T follicular helper cell (primary cell): Measurements from ENCODE around the gene ZNF484.
"Not testable (repeated sequence)": the region's sequence is repeated elsewhere in the genome, so short reads cannot be mapped to it uniquely, and the experiment has no call there.

Experiments used
- DNase-seq: peaks from one replicate; pipeline ENCODE4 v3.0.0-alpha.2; 2020; ENCODE audit warnings: low read depth
- total RNA-seq, 2 experiments: gene quantifications; one replicate each; lab custom pipeline; 2026; lab: John Stamatoyannopoulos, UW

Gene ZNF484
- total RNA-seq = 29.5 to 47.2 reads per million in 2 experiments

DNA sequence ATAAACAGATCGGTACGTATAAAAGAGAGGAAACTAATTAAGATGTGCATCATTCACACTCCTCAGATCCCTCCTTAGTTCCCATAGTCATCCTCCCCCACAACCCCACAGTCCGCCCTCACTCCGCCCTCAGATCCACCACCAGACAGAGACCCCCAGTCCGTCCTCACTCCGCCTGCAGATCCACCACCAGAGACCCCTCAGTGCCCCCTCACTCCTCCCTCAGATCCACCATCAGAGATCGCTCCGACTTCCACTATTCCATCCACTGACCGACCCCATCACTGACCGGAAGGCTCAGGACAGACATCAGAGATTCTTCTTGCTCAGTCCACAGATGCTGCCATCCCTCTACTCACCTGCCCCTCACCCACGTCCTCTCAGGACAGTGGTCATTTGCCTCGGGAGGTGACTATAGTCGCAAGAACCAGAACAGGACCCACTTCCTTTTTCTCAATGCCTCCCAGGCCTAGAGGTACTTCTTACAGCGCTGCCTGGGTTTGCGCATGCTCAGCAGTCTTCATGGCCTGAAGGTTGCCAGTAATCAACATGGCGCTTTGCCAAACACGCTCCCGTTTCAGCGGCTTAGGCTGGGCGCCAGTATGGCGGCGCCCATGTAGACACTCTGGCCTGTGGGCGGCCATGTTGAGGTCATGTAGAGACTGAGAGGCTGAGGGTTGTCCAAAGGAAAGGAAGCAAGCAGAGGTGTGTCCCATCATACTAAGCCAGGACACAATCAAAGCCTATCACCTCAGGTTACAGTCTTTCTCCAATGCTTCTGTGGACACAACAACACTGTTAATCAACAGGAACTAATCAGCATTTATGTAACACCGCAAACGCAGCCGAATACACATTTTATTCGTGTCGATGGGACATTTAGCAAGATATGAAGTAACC, at the start of gene ZNF484:
TSS of gene ZNF484 (minus strand) at position 508 of the 900 bp plus-strand sequence. CDS start 3,009 bp downstream, outside the sequence.
- peak; percentile 96 for DNase-seq

DNA sequence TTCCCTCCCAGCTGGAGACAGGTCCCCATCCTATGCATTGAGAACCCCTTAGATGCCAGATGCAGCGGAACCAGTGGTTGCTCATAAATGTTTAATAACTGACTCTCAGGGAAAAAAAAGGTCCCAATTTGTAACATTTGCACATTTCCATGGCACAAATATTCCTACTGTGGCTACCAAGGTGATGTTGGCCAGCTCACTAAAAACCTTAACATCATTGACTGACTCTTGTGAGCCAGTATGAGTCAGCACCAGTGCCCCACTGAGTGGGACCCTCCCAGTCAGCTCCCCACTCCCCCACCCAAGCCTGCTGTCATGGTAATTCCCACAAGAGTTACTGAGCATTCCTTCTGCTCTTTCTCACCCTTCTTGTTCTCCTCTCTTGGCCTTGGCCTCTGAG, 42.6 kb upstream of the ZNF484 start:
- no peak for DNase-seq

DNA sequence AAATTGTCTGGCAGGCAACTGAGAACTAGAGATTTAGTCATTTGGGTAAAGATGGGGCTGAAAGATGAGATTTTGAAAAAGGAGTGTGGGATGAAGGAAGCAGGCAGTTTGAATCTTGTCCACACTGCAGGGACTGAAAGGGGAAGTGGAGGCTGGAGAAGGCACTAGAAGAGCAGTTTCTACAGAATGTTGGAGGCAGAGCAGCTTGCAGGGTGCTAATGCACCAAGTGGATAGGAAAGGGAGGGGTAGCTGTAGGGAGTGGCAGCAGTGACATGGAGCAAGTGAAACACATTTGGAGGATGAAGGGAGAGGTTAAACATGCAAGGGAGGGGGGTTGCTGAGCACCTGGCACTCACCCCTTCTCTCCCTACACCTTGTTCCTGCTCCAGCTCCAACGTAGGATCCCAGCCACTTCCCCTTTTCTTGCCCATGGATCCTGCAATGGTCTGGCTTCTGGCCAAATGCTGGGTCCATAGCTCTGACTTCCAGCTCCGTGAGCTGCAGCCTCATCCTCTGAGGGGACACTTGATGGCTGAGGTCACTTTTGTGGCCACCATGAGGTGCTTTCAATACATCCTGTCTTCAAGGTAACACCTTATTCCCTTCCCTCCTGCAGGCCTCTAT, 39.5 kb upstream of the ZNF484 start:
- DNase-seq = no peak

DNA sequence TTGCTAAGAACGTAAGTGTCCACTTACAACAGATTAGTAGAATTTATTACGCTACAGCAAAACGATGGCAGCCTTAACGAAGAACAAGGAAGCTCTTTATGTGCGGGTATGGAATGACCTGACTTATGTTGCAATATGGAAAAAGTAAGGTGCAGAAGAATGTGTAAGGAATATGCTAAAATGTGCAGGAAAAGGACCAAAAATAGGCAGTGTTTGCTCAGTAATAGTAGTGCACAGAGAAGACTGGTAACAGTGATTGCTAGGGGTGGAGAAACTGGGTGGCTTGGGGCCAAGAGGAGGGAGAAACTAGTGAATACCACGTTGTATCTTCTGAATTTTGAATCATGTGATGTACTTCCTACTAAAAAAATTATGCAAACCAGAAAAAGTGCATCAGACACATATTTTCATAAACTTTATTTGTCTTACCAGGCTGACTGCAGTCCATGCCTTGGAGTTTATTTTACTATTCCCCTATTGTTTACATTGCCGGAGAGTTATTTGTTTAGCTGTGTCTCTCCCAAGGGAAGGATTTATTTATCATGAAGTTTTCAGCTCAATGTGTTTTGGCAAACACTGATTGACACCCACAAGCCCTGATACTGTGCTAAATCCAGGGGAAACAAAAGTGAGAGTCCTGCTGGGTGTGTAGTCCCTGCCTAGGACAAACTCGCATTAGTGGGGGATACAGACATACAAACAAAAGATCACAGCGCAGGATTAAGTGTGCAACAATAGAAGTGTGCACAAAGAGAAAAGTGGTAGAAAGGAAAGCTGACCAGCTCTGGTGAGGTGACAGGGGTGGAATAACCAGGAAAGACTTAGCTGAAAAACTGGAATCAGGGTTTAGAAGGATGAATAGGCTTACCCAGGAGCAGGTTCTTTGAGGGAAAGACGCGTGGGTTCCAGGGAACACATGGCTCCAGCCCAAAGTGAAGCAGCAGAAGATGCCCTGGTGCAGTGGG, 34.0 kb upstream of the ZNF484 start:
- DNase-seq = no peak

DNA sequence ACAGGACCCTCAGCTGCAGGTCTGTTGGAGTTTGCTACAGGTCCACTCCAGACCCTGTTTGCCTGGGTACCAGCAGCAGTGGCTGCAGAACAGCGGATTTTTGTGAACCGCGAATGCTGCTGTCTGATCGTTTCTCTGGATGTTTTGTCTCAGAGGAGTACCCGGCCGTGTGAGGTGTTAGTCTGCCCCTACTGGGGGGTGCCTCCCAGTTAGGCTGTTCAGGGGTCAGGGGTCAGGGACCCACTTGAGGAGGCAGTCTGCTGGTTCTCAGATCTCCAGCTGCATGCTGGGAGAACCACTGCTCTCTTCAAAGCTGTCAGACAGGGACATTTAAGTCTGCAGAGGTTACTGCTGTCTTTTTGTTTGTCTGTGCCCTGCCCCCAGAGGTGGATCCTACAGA, 27.3 kb upstream of the ZNF484 start:
- DNase-seq = not testable (repeated sequence)

DNA sequence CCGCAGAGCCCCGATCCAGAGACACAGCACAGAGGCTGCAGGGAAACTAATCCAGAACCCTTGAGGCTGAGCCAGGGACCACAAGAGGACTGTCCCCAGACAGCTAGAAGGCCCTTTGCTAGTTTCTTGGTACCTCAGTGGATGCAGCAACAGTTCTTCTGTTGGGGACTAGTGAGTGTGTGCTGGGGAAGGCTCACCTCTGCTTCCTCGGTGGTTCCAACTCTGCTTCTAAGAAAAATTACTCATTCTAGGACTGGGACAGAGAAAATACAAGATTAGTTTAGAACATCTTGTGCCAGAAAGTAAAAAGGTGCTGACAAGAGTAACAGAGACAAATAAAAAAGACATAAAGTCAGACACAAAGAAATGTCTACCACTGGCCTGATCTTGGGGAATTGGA, 19.5 kb upstream of the ZNF484 start:
- no peak for DNase-seq

DNA sequence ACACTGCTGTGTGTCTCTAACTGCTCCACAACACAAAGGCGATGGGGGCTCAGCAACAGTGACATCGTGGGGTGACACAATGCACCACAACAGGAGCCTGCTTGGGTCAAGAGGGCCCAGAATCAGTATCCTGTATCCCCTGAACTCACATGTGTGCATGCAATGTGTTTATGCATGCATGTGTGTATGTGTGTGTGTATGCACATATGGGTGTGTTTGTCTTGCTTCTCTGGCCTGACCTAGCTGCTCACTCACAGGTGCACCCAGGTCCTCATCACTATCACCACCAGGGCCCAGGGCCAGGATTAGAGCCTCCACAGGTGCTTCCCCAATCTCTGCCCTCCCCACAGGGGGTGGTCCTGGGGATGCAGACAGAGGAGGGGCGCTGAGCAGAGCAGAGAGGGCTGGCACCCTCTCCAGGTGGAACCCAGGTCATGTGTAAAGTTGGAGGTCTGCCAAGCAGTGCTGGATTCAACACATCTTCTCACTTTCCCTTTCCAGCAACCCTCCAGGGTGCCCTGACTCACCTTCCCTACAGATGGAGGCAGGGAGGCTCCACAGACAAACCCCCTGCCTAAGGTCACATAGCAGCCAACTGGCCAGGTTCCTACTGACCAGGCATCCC, 18.1 kb upstream of the ZNF484 start:
- no peak for DNase-seq

DNA sequence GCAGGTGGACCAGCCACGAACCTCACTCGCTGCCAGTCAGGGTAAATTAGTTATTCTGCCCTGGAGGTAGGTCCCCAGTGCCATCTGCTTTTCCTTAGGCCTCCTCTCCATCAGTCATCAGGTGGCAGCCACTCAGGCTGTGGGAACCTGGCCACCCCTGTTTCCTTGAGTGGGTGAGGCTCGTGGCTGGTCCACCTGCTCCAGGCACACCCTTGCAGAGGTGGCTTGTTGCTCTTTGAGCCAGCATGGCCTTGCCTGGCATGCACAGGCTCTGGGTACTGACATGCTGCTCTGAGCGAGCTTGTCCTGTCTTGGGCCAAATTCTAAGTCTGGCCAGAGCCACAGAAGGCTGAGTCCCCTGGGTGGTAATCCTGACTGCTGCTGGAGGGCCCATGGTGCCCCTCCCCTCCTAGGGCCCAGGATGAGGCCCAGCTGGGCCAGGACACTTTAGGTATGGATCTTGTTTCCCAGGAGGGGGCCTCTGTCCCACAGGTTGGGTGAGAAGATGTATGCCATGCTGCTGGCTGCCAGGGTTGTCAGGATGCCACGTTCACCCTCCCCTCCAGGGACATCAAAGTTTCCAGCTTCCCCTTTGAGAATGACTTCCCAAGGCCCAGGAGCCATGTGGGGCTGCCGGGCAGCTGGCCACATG, 17.0 kb upstream of the ZNF484 start:
- DNase-seq = no peak

DNA sequence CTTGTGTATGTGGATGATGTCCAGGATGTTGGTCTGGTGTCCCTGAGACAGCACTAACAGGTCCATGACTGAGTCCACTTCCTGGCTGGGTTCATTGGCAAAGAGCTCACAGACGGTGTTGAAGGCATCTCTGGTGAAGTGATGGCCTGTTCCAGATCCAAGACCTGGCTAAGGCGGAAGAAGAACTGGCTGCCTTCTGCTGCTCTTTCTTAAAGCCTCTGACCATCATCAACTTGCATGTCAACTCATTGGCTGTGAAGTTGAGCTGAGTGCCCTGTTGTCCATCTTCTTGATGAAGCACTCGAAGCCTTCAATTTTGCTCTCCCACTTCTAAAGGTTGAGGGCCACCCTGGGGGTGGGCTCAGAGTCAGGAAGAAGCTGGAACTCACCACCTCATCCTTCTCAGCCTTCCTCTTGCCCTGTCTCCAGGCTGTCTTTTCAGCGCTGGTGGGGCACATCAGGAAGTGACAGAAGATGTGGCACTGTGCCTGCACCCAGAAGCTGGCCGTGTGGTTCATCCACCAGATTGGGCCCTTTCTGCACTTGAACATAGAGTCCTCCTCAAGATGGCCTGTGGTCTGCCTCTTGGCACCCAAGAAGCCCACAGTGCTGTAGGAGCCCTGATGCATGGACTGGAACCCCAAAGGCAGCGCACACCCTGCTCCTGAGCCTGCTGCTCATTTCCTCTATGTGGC, 16.2 kb upstream of the ZNF484 start:
- DNase-seq = not testable (repeated sequence)

DNA sequence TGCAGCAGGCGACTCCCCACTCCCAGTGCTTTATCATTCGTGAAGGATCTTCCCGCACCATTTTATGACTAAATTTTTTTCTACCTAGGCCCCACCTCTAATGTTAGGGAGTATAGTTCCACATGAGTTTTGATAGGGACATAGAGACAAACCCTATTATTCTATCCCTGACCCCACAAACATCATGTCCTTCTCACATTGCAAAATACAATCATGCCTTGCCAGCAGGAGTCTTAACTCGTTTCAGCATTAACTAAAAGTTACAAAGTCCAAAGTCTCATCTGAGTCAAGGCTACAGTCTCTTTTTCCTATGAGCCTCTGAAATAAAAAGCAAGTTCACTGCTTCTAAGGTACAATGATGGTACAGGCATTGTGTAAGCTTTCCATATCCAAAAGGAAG, 14.4 kb upstream of the ZNF484 start:
- DNase-seq = not testable (repeated sequence)

DNA sequence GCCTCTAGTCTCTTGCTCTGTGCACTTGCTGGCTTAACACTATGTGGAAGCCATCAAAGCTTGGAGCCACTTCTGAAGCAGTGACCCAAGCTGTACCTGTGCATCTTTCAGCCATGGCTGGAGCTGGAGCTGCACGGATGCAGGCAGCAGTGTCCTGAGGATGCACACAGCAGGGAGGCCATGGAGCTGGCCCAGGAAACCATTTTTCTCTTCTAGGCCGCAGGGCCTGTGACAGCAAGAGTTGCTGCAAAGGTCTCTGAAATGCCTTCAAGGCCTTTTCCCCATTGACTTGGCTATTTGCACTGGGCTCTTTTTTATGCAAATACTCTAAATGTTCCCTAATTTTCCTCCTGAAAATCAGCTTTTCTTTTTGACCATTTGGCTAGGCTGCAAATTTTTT, 12.9 kb upstream of the ZNF484 start:
- DNase-seq = no peak

DNA sequence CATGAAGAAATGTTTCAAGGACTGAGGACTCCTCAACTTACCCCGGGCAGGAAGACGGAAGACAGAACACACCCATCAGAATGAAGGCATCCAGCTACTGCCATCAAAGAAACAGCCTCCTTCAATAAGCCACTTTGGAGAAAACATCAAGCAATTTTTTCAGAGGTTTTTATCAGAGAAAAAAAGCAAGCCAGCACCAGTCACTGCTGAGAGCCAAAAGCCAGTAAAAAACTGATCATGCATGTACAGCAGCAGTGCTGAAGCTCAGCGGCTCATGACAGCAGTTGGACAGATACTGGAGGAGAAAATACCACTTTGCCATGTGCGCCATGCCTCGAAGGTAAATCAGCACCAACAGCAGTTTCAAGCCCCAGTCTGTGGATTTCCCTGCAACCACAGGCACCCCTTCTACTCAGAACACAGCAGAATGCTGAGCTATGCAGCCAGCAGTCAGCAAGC, 10.1 kb upstream of the ZNF484 start:
- DNase-seq = no peak

DNA sequence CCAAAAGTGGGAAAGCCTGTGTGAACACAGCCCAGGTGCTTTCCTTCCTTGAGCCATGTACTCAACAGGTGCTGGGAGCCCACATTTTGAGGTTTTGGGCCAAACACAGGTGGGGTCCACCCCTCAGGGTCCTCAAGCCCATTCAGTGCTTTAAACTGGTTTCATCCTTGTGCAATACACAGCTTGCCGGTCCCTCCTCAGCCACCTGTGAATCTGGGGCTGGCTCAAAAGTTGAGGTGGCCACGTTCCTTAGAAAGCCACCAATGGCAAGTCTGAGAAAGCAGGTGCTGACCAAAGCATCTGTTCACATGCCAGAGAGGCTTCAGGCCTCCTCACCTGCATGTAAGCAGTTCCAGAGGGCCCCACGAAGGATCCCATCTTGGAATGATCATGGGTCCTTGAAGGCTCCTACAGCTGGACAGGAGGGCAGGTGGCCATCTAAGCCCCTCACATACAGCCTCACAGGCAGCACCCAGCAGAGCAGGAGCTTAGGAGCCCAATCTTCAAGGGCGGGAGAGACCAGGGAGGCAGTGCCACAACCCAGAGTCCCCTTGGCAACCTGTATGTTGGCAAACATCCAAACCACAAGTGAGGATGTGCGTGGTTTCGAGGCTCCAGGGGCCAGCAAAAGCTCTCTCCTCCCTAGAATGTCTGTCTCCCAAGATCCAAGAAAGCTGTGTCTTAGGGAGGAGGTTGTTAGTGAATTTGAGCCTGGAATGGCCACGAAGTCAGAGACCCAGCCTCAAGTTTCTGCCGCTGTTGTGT, 9.2 kb upstream of the ZNF484 start:
- peak; percentile 35 for DNase-seq

DNA sequence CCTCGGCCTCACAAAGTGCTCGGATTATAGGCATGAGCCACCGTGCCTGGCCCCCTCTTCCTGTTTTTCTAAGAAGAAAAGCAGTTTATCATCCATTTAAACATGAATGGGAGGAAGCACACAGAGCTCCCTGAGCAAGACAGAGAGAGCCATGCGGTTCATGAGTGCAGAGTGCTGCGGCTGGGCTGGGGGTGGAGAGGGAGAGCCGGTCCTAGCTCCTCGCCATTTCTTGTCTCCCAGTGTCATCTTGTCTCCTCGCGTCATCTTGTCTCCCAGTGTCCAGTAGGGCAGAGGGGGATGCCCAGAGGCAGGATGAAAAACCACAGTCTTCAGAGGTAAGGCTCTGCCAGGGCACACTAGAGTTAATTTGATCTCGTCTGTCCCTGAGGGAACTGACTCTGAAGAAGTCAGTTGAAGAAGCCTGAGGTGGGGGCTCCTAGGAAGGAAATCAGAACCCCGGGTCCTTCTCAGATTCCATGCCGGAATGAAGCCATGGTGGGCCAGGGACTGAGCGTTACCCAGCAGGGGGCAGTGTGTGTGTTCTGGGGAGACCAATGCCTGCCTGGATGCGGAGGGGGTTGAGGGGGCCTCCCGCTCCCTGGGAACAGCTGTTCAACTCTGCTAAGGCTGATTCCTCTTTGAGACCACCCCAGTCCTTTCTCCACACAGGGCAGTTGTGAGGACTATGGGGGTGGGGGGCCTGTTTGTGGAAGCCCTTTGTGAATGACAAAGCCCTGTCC, 6.0 kb upstream of the ZNF484 start:
- not testable (repeated sequence) for DNase-seq

DNA sequence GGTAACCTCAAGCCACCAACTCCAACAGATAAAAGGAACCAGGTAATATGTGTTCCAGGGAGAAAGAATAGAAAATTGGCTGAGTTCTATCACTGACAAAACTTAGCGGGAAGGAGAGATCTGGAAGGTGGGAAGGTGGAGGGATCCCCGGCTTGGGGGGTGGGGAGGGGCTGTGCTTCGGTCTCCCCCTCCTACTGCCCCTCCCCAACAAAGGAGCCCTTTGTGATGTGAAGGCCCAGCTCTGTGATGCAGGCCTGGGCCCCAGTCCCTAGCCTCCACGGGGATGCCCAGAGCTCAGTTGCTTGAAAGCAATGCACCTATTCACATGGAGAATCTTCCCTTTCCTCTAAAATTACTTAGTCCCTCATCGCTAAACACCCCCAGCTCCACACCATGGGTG, 4.4 kb upstream of the ZNF484 start:
- DNase-seq = no peak

DNA sequence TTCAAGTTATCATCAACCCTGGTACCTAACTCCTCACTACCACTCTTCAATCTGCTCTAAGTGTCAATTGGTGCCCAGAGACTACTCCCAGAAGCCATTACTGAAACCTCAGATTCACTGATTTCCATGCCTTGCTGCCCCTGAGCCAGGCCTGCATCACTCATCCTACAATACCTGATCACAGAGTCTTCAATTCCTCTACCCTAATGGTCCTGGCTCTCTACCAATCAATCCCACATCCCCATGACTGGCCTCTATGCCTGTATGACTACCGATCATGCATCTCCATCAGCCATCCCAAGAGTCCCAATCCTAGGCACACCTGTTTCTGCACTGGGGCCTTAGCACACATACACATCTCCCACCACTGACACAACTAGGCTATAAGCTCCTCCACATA, 2.5 kb downstream of the ZNF484 start:
- DNase-seq = no peak

DNA sequence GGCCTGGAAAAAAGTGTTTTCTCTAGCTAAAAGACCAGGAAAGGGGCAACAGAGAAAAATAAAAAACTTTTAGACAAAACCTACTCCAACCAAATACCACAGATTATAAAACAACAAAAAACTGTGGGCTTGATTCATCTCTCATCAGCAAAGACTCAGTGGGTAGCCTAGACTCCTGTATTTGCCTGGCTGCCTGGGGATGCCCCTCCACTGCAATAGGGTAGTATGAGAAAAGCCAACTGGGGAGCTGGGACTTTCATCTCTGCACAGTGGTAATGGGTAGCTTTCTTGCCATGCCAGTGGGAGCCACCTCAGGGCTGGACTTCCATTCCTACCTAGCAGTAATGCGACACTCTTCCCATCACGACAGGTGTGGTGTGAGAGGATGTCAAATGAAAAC, 7.5 kb downstream of the ZNF484 start:
- no peak for DNase-seq

DNA sequence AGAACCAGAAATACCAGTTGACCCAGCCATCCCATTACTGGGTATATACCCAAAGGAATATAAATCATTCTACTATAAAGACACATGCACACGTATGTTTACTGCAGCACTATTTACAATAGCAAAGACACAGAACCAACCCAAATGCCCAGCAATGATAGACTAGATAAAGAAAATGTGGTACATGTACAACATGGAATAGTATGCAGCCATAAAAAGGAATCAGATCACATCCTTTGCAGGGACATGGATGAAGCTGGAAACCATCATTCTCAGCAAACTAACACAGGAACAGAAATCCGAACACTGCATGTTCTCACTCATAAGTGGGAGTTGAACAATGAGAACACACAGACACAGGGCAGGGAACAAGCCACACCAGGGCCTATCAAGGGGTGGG, 11.2 kb downstream of the ZNF484 start:
- not testable (repeated sequence) for DNase-seq

DNA sequence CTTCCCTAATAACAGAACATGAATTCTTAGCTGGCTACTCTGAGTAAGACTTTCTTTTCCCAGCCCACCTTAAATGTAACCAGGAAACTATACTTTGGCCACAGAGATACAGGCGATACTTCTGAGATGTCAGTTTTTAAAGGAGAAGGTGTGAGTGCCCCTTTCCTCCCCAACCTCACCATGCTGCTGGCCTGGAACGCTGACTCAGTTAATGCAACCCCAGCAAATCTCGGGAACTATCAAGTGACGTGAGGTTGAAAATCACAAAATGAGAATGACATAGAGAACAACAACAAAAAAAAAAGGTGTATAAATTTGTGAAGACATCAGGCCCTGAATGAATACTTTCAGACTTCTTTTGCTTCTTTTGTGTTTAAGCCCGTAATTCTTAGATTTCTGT, 13.7 kb downstream of the ZNF484 start:
- no peak for DNase-seq
